Breast epithelium (tissue), 4 donors: ENCODE results near the gene FANCG. TPM values are rescaled to one million over a fixed set of nuclear protein-coding genes. Genes with fewer than 3 reads are reported as not detected.

Experiments
- DNase-seq, 2 donors: peaks; one replicate each; pipeline ENCODE4 v3.0.0-alpha.2; 2019; ENCODE audit warnings: low spot score in 2 of 2
- H3K27ac ChIP-seq, 2 donors: fragments of 200-600 bp; sonication (generic) in 1 of 2; one replicate each; pipeline ENCODE4 v1.5.1; 2016 to 2019; ENCODE audit warnings: mild to moderate bottlenecking in 1 of 2
- H3K27me3 ChIP-seq, 2 donors: fragments of 200-600 bp; sonication (generic) in 1 of 2; one replicate each; pipeline versions ENCODE4 v1.5.1 to v1.6.0; 2017 to 2019; ENCODE audit warnings: control low read depth in 1 of 2, mild to moderate bottlenecking in 1 of 2
- H3K36me3 ChIP-seq: fragments of 200-600 bp; one replicate; pipeline ENCODE4 v1.5.1; 2019
- H3K4me1 ChIP-seq, 2 donors: fragments of 200-600 bp; sonication (generic); one replicate each; pipeline ENCODE4 v1.5.1; 2016 to 2019; ENCODE audit warnings: control low read depth in 1 of 2
- H3K4me3 ChIP-seq, 3 donors: fragments of 200-600 bp; sonication (generic); 1 replicate in 2 of 3; 2 replicates in 1 of 3; pipeline ENCODE4 v1.5.1; 2016 to 2019; ENCODE audit warnings: mild to moderate bottlenecking in 3 of 3, moderate library complexity in 2 of 3
- H3K9me3 ChIP-seq, 2 donors: fragments of 200-600 bp; sonication (generic) in 1 of 2; one replicate each; pipeline ENCODE4 v1.5.1; 2016 to 2019; ENCODE audit warnings: control low read depth in 1 of 2
- CTCF ChIP-seq, 3 donors: fragments of 450-650 bp; IDR thresholded peaks; one replicate each; pipeline ENCODE4 v1.5.1; 2016 to 2017; ENCODE audit warnings: antibody characterized with exemption in 3 of 3, mild to moderate bottlenecking in 3 of 3, moderate library complexity in 3 of 3
- POLR2A ChIP-seq: fragments of 450-650 bp; IDR thresholded peaks from one replicate; pipeline ENCODE4 v1.6.1; 2016; ENCODE audit warnings: antibody characterized with exemption, mild to moderate bottlenecking, moderate library complexity
- POLR2AphosphoS5 ChIP-seq, 3 donors: sonication (generic); formaldehyde crosslinking; IDR thresholded peaks; one replicate each; pipeline ENCODE4 v1.6.1; 2017; ENCODE audit warnings: antibody characterized with exemption in 3 of 3
- intact Hi-C: fragments of 100-400 bp; cut with DNase I; formaldehyde crosslinking; loops from one replicate; pipeline ENCODE4 v1.15.1; 2023; ENCODE audit warnings: low total_unique reads
- total RNA-seq, 3 donors: library from RNA; depleted of rRNA; stranded (reverse); fragments of >200 nt; gene quantifications; one replicate each; pipeline ENCODE4 v1.1.0, GENCODE V29; 2016

The FANCG gene
- total RNA-seq, 3 donors from 2014 or later = 10.7 to 15.2 (median 13.4) TPM

GRCh38 chr9:35027374-35027773, 52.4 kb downstream of the FANCG start:
- DNase-seq = no peak
- Histone ChIP-seq H3K9me3 (no peaks in the 10 kb centered on the region), H3K4me3 (no peak overlapping the region), H3K27ac (no peak overlapping the region), H3K27me3 (no peaks in the 10 kb centered on the region), H3K36me3 (no peaks in the 10 kb centered on the region), H3K4me1 (no peaks in the 10 kb centered on the region)
- TF ChIP-seq POLR2AphosphoS5 (IDR thresholded peaks at IDR 0.05) (no peak), CTCF (IDR thresholded peaks at IDR 0.05) (no peak), POLR2A (no peak)
- intact Hi-C loops = no loop called here

DNA sequence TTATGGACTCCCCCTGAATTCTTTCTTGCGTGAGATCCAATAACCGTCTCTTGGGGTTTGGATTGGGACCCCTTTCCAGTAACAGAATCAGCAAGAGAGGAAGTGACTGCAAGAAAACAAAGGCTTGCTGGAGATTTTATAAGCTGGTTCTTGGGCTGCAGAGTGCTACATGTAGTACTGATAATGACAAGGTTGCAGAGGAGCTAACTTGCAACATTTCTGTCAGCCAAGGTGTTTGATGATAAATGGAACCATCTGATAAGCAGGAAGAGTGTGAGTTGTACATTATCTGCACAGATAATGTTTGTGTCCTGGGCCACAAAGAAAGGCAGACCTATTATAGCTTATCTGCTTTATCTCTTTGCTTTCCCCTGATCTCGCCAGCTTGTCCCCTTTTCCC, 53.1 kb downstream of the FANCG start:
- no peak for DNase-seq
- intact Hi-C loops = no loop called here
- TF ChIP-seq POLR2A = no peak
- TF ChIP-seq CTCF (IDR thresholded peaks at IDR 0.05) = no peak
- TF ChIP-seq POLR2AphosphoS5 (IDR thresholded peaks at IDR 0.05) = no peak
- Histone ChIP-seq H3K4me1 (no peaks in the 10 kb centered on the region), H3K27ac (no peak overlapping the region), H3K9me3 (no peaks in the 10 kb centered on the region), H3K4me3 (no peak overlapping the region), H3K27me3 (no peaks in the 10 kb centered on the region), H3K36me3 (no peaks in the 10 kb centered on the region)

Other genes starting within 250 kb of the FANCG start
- gene PHF24, start 121.7 kb downstream of the FANCG start, total RNA-seq = 1 to 10 TPM in 1 of 3 donors, under 1 TPM in 2; 0.15 to 1.1 (median 0.33) TPM
- gene DNAJB5, start 90.2 kb downstream of the FANCG start, total RNA-seq = 1 to 10 TPM; 5.4 to 9.0 (median 6.9) TPM
- gene VCP, start 7.3 kb downstream of the FANCG start, total RNA-seq = 100 to 1,000 TPM; 150 to 173 (median 168) TPM
- gene PIGO, start 16.6 kb upstream of the FANCG start, total RNA-seq = 10 to 100 TPM; 15.4 to 24.9 (median 18.0) TPM
- 100 to 1,000 TPM in 2 of 3 donors, 10 to 100 TPM in 1; 89.4 to 115 (median 101) TPM for gene STOML2, start 23.2 kb upstream of the FANCG start, total RNA-seq
- 10 to 100 TPM in 1 of 3 donors, 1 to 10 TPM in 2; 7.8 to 21.1 (median 8.8) TPM for gene ATOSB, start 35.9 kb upstream of the FANCG start, total RNA-seq
- 10 to 100 TPM; 19.3 to 36.6 (median 27.2) TPM for gene UNC13B, start 82.1 kb upstream of the FANCG start, total RNA-seq